GOT3 (cell line): ENCODE measurements around the gene AJAP1.

Experiments used
- DNase-seq: peaks from one replicate; lab custom pipeline; 2025; ENCODE audit warnings: mixed read lengths; lab: John Stamatoyannopoulos, UW

Gene AJAP1

DNA sequence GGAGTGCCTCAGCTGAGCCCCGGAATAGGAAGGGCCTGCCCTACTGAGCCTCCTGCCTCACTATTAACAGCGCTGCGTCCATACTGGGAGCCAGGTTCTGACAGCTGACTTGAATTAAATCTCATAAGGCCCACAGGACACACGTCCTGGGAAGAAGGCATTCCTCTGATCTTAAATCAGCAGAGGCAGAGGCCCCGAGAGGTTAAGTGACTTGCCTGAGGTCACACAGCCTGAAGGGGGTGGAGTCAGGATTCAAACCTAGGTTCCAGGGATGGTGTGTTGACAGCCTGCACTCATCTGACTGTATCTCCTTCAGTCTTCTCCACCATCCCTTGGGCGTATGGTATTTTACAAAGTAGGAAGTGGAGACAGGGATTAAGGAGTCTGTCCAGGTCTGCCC lies 79.8 kb downstream of the AJAP1 start:
- DNase-seq: no peak

DNA sequence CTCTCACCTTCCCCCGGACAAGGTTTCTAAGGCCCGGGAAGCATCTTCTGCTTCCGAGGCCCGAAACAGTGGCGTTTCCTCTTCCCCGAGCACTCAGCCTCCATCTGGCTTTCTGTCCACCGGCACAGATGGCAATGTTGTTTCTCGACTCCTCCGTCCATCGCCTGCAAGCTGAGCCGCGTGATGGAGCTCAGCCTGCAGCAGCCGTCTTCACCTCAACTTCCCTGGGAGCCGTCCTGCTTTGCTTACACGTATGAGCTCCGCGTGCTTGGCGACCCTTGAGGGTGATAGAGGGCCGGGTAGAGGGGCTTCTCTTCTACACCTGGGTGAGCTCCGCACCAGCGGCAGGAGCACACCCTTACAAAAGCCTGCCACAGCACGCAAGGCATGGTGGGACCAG lies 80.4 kb downstream of the AJAP1 start:
- no peak for DNase-seq

DNA sequence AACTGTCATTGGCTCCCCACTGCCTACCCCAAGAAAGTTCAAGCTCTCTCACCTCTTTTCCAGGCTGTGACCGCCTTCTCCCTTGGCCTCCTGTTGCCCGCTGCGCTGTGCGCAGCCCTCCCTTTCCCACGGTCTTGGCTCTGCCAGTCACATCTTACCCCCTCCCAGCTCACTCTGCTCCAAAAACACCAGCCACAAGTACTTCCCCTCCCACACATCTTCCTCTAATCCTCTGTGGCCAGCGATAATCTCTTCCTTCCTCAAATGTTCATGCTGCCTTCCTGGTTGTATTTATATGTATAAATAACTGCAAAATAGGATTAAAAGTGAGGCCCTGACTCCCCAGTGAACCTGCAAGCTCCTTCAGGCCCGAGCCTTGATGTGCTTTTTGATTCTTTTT lies 81.8 kb downstream of the AJAP1 start:
- DNase-seq: no peak

DNA sequence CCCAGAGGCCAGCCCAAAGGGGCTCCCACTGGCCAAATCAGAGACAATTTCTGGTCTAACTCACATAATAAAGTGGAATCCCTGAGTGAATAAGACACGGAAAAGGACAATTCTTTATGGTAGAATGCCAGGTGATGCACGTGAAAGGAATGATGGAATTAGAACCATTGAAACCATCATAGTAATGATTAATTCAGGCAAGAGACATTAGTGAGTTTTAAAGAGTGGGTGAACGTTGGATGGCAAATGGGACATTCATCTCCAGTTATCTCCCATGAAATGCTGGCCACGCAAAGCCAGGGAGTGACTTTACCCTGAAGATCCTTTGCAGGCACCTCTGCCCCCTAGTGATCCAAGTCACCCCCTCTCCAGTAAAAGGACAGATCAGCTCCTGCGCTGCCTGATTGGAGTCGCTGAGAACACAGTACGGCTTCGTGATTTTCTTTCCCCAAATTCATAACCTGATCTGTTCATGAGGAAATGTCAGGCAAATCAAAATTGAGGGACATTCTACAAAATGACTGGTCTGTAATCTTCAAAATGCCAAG lies 87.5 kb downstream of the AJAP1 start:
- no peak for DNase-seq

DNA sequence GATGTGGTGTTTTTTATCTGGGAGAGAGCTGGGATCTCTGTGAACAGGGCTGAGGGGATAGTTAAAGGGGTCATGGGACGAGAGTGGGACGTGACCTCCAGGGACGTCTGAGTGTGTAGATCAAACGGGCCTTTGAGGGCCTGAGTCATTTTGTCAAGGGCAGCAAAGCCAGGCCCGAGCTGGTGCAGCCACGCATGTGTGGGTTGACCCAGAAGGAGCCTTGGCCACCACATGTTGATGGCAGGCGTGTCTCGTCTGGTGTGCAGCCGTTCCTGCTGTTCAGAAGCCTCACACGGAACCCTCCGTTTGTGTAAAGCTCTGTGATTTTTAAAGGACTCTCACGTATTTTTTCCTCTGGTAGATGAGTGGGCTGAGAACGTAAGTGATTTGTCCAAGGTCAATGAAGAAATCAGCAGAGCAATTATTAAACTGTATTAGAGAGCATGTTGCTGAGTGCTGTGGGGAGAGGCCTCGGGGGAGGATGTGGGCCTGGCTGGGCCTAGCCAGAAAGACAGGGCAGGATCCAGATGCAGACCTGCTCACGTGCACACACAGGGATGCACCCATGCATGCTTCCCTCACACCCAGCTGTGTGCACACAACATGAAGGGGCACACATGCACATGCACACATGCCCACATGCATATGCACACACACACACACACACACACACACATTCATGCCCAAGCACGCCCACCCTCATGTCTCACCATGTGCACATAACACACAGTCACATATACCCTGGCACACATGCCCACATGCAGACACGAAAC lies 89.8 kb downstream of the AJAP1 start:
- DNase-seq: no peak

DNA sequence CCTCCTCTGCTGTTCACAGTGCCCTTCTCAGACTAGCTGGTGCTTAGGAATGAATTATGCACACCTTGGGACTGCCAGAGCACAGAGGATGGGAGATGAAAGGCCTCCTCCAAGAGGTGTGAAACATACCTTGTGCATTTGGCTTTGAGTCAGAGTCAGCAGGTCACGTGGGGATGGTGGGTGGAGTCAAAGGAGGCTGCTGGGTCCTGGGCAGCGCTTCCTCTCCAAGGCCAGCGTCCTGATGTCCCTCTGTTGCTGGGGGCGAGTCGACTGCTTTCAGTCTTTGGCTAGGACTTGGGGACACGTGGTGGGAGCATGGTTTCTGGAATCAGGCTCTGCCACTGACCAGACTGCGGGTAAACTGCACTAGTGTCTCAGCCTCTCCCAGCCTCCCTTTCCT lies 91.2 kb downstream of the AJAP1 start:
- no peak for DNase-seq

DNA sequence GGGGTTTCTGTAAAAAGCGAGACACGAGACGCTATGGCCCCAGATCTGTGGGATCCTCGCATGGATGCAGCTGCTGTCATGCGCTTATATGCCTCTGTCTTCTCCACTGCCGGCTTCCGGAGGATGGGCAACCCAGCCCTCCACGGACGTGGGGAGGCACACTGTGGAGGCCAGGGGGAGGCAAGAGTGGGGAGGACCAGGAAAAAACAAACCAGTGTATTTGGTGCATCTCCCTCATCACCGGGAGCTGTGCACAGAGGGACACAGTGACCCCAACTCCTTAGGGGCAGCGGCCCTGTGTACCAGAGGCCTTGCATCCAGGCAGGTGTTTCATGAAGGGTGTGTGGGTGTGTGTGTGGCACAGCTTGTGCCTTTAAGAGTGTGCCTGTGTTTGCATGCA lies 95.0 kb downstream of the AJAP1 start:
- DNase-seq: no peak

DNA sequence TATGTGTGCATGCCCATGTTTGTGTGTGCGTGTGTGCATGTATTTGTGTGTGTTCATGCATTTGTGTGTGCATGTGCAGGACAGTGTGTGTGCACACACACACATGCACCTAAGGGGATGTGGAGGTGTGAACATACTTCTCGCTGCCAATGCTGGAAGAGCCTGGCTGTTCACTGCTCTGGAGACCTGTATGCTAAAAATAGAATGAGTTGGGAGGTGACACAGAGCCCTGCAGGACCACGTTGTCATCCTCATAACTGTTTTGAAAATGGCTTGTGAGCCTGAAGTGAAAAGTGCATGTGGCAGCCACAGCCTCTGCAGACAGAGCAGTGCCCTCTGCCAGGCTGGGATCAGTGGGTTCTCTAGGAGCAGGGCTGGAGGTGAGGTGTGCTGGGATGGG lies 95.8 kb downstream of the AJAP1 start:
- no peak for DNase-seq

DNA sequence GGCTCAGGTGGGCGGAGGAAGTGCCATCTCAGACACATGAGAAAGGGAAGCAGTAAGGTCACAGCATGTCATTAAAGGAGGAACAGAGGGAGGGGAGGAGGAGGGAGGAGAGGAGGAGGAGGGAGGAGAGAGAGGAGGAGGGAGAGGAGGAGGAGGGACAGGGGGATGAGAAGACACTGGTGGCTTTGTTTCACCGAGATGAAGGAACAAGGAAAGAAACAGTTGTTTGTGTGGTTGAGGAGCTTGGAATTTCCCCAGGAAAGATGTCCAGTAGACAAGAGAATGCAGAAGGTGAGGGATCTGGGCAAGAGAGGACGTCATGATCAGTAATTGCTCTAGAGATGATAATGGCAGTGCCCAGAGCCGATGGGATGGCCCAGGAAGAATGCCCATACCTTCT lies 97.7 kb downstream of the AJAP1 start:
- DNase-seq: no peak

DNA sequence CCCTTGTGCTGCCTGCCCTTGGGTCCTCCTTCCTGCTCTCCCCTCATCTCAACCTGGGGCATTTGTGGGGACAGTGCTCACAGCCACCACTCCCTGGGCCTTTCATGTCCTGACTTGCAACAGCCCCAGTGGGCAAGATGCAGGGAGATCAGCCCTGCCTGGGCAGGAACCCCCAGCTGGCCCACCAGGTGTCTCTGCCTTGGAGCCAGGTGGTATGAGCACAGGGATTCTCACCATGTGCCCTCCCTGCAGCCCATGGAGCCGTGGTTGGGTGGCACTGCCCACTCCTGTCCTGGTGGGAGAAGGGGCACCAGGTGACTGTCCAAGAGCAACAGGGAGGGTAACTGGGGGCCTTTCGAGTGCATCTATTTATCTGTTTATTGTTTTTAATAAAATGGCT lies 100.4 kb downstream of the AJAP1 start:
- no peak for DNase-seq

DNA sequence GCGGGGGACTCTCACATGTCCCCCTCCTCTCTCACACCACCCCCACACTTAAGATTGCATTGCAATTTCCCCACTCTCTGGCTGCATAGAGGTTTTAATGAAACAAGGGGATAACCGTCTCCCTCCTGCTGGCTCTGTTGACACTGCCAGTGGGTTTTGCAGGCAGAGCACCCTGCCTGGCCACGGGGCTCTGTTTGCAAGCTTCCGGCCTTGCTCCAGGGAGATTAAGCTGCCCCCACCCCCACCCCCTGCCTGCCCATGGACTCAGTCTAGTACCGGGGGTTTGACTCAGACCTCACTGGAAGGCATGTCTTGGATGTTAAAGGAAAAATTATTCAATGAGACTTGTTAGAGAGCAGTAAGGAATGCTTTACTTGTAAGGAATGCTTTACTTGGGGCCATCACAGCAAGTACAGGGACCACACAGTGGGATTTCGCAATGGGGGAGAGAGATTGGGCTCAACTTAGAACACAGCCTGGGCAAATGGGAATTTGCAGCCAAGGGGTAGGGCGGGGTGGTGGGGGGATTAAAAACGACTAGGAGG lies 101.0 kb downstream of the AJAP1 start:
- no peak for DNase-seq

DNA sequence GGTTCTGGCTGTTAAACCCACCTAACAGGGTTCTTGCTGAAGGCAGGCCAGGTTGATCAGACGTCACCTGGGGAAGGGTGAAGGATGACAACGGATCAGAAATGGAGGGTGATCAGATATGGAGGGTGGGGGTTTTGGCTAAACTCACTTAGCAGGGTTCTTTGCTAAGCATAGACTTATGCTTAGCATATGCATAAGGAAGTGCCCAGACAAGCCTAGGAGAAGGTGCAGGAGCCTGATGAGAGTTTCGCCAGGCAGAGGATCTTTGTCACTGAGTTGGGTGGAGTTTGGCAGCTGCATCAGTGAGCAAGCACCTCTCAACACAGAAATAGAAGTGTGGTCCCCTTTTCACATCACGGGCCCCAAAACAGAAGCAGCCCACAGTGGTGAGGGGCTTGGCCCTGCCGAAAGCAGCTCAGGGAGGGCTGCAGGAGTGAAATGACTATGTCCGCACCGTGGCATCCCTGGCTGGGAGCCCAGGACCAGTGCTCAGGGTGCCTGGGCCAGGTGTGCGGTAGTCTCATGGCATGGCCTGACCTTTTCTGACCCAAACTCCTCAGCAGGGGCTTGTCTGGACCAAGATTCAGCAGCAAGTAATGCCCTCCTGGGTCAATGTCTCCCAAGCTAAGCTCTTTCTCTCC lies 101.6 kb downstream of the AJAP1 start:
- DNase-seq: no peak

DNA sequence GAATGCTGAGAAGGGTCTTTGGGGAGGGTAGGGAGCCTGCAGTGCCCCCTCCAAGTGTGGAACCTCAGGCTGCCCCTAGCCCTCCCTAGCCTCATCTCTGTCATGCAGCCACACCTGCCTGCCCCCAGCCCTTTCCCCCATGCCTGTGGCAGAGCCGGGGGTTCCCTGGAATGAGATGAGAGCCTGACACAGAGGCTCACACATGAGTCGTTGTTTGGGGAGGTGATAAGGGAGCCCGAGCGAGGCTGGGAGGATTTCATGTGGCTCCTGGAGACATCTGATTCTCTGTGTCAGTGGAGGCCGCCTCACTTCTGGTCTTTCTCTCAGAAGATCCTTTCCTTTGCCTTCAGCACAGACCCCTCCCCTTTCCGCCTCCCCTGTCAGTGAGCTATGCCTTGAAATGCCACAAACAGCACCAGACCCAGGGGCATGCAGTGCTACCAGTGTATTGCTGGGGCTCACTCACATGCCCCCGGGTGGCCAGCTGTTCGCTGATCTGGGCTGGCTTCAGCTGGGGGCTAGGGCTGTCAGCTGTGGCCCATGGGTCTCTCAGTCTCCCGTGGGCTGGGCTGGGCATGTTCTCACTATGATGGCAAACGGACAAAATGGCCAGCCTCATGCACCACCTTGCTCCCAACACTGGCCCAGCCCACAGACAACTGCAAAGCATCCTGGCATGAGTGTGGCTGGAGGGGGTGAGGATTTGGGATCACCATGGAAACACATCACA lies 102.6 kb downstream of the AJAP1 start:
- no peak for DNase-seq

DNA sequence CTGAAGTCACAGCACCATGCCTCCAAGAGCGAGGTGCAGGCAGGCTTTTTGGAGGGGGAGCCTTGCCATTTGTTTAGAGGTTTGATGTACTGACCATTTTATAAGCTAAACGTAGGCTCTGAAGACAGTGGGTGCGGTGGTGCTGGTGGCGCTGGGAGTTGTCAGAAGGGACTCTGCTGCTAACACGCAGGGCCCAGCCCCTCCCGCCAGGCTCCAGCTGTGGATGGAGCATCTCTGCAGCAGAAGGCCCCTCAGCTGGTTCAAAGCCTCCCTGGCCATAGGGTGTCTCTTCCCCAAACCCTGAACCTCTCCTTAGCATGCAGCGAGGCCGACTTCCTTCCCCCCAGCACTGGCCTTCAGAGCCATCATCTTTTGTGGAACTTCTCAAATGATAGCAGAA lies 105.3 kb downstream of the AJAP1 start:
- no peak for DNase-seq

DNA sequence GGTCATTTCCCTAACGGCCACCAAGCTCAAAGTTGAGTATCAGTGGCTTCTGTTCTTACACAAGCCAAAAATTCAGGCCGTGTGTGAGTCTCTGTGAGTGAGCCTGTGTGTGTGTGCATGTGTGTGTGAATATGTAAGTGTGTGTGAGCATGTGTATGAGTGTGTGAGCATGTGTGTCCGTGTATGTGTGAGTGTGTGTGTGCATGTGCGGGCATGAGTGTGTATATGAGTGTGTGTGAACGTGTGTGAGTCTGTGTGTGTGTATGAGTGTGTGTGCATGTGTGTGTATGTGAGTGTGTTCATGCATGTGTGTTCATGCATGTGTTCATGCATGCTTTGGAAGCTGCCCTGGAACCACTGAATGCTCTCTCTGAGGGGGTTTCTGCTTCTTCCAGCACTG lies 105.7 kb downstream of the AJAP1 start:
- DNase-seq: no peak

DNA sequence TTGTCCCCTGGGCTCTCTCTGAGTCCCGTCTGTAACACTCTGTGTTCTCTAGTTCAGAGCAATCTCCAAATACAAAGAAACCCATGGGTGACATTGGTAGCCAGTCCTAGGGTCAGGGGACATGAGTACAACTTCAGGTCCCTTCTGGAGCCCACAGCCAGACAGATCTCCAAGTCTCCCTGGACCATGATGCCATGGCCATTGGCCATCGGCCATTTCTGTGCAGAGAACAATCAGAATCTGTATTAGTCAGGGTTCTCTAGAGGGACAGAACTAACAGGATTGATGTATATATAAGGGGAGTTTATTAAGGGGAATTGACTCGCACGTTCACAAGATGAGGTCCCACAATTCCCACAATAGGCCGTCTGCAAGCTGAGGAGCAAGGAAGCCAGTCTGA lies 106.9 kb downstream of the AJAP1 start:
- no peak for DNase-seq

DNA sequence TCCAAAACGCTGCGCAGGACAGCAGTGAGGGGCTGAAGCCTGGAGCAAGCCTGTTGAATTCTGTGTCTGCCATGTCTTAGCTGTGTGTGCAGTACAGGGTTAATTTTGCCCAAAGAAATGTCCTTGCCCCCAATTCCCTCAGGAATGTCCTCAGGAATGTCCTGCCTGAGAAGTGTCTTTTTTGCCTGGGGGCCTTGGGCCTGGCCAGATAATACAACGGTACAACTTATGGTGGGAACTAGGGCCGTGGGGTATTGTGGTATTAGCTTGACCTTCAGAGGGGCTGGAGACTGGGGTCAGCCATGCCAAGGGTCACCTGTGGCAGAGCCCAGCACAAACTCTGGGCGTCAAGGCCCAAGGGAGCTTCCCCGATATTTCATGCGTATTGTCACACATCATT lies 107.7 kb downstream of the AJAP1 start:
- no peak for DNase-seq

DNA sequence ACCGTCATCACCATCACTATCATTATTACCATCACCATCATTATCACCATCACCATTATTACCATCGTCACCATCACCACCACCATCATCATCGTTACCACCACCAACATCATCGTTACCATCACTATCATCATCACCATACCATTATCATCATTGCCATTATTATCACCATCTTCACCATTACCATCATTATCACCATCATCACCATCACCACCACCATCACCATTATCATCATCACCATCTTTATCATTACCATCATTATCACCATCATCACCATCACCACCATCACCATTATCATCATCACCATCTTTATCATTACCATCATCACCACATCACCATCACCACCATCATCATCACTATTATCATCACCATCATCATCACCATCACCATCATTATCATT lies 112.9 kb downstream of the AJAP1 start:
- DNase-seq: no peak

DNA sequence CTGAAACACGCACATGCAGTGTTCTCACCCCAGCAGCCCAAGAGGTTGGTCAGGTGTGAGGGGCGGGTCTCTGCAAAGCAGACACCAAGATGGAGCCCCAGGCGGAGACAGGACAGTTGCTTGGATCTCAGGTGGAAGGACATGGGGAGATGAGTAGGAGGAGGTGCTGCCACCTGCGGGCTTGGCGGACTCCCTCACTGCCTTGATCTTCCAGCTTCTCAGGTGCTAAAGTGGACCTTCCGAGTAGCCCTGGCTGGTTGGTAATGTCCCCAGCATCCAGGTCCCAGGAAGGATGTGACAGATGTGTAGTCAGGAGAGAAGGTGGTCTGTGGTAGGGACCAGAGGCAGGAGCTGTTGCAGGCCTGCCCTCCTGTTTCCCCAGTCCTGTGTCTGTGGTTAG lies 114.1 kb downstream of the AJAP1 start:
- no peak for DNase-seq

DNA sequence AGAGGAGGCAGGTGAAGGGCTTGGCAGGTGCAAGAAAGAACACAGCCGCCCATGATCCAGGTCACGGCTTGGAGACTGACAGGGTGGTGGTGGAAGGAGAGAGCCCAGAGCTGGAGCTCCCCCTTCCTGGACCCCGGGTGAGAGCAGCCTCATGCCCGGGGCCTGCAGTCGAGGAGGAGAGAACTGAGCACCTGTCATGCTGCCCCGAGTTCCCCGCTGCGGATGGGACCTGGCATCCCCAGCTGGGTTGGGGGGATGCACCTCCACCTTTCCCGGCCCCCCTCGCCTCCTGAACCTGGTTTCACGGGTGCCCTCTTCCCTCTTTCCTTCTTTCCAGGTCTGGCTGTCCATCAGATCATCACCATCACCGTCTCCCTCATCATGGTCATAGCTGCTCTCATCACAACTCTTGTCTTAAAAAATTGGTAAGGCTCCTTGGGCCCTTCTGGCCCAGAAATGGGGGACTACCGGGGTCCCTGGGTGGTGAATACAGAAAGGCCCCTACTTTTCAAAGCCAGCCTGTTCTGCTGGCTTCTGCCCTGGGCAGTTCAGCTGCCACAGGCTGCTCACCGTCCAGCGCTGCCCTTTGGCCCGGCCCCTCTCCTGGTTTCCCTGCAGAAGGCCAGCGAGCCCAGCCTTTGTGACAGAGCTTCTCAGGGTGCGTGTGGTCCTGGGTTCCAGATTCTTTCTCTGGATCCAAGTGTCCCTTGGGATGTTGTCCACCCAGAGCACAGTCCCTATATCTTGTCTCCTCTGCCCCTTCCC lies 115.3 kb downstream of the AJAP1 start:
- DNase-seq: no peak

DNA sequence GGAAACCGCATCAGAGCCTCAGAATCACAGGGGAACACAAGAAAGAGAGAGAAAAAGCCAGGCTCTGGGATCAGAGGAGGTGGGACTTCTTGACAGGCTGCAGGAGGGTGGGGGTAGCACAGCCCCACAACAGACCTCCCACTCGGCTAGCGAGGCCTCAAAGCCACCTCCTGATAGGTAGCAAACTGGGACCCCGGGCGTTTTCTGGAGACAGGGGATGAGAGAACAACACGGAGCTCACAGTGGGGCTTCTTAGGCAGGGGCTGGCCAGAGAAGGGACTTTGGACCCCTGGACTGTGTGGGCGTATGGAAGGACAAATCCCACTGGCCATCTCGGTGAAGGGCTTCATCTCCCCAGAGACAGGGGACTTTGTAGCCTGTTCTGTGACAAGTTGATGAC lies 116.3 kb downstream of the AJAP1 start:
- no peak for DNase-seq

DNA sequence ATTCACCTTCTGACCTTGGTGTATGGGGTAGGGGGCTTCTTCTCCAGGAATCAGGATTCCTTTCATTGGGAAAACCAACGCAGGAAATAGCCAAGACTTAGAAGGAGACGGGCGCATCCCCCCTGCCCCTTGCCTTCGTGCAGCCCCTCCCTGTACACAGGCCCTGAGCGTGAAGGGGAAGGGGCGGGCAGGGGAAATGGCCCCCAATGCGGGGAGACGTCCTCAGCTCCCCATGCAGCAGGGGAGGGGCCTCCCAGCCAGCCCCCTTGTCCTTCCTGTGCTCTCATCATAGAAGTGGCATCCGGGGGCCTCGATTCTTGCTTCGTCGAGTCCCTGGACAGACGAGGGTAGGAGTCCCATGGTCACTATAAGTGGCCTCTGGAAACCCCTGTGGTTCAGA lies 116.9 kb downstream of the AJAP1 start:
- no peak for DNase-seq
